Smooth muscle cell (in vitro differentiated cells): Measurements from ENCODE around the gene SCFD2. TPM values are rescaled to one million over a fixed set of nuclear protein-coding genes. Genes with fewer than 3 reads are reported as not detected.

Experiments
- DNase-seq: peaks from one replicate; lab custom pipeline; 2025; ENCODE audit not compliant: unreplicated experiment; lab: John Stamatoyannopoulos, UW
- H2AFZ ChIP-seq: fragments of 200-600 bp; sonication (generic); 2 replicates; pipeline ENCODE4 v1.6.0; 2016; ENCODE audit warnings: antibody characterized with exemption, low read depth, mild to moderate bottlenecking
- H3F3A ChIP-seq: fragments of 200-600 bp; sonication (generic); 2 replicates; pipeline ENCODE4 v1.6.0; 2017; ENCODE audit warnings: antibody characterized with exemption, low read depth
- H3K27ac ChIP-seq: fragments of 200-600 bp; sonication (generic); 2 replicates; pipeline ENCODE4 v1.5.1; 2016; ENCODE audit warnings: low read depth, mild to moderate bottlenecking
- H3K27me3 ChIP-seq: fragments of 200-600 bp; sonication (generic); 2 replicates; pipeline ENCODE4 v1.6.1; 2016; ENCODE audit warnings: low read depth, mild to moderate bottlenecking
- H3K36me3 ChIP-seq: fragments of 200-600 bp; sonication (generic); 2 replicates; pipeline ENCODE4 v1.5.1; 2016; ENCODE audit warnings: low read depth
- H3K4me1 ChIP-seq: fragments of 200-600 bp; sonication (generic); 2 replicates; pipeline ENCODE4 v1.5.1; 2016; ENCODE audit warnings: low read depth
- H3K4me2 ChIP-seq: fragments of 200-600 bp; sonication (generic); 2 replicates; pipeline ENCODE4 v1.6.0; 2016; ENCODE audit warnings: mild to moderate bottlenecking
- H3K4me3 ChIP-seq: fragments of 200-600 bp; sonication (generic); 2 replicates; pipeline ENCODE4 v1.5.1; 2016; ENCODE audit warnings: mild to moderate bottlenecking
- H3K79me2 ChIP-seq: fragments of 200-600 bp; sonication (generic); 2 replicates; pipeline ENCODE4 v1.6.0; 2016; ENCODE audit warnings: low read depth, mild to moderate bottlenecking
- H3K9ac ChIP-seq: fragments of 200-600 bp; sonication (generic); 2 replicates; pipeline ENCODE4 v1.6.0; 2016; ENCODE audit warnings: low read depth
- H3K9me3 ChIP-seq: fragments of 200-600 bp; sonication (generic); replicated peaks from 2 replicates; pipeline ENCODE4 v1.5.1; 2016; ENCODE audit warnings: low read depth
- H4K20me1 ChIP-seq: fragments of 200-600 bp; sonication (generic); 2 replicates; pipeline ENCODE4 v1.6.0; 2016; ENCODE audit warnings: low read depth
- CTCF ChIP-seq: fragments of 200-600 bp; sonication (generic); IDR thresholded peaks from 2 replicates; pipeline ENCODE4 v1.5.1; 2017; ENCODE audit warnings: borderline replicate concordance, mild to moderate bottlenecking, antibody characterized with exemption; ENCODE audit not compliant: insufficient read depth, poor library complexity, severe bottlenecking
- whole genome bisulfite sequencing: methylation state at CpG from one replicate; pipeline ENCODE4 v1.1.7; 2016; ENCODE audit warnings: low lambda C conversion rate; 5-methylcytosine and 5-hydroxymethylcytosine counted together
- polyA plus RNA-seq: library from polyadenylated mRNA; unstranded; fragments of >200 nt; fragmentation: Nextera tagmentation; extraction: Ambion mirVana; gene quantifications from 2 replicates; pipeline ENCODE4 v1.2.1, GENCODE V29; 2016
- total RNA-seq: library from RNA; depleted of rRNA; stranded (reverse); fragments of >200 nt; gene quantifications from 2 replicates; pipeline ENCODE4 v1.2.3, GENCODE V29; 2014

Gene SCFD2
- total and polyA plus RNA-seq, 2 experiments from 2014 or later, result 7.8 to 11.4 TPM

DNA sequence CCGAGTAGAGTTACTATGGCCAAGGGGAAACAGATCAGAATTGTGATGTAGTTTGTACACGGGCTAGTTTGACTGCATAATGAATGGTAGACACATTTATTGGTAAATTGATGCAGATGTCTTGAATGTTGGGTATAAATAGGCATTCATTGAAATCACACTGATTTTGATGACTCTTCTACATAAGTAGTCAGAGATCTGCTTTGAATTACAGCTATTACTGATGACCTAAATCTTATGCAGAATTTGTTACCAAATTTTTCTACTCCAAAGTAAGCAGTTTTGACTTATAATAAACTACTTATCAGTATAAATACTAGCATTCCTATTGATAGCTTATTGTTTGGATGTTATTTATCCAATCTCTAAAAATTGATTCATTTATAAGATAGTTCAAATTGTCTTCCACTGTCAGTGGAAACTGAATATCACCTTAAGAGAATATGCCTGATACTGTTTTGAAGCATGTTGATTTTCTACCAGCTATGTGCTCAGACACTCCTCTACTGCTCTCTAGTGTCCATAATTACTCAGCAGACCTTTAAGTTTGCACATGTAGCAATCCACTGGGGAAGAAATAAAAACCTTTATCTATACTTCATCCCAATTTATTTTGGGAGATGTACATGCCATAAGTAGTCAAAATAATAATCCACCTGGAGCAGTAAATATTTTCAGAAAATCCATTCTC, 383.5 kb downstream of the SCFD2 start:
- no peak overlapping the region for H3K9ac ChIP-seq
- H3K27ac ChIP-seq, result no peak overlapping the region
- no peaks in the 10 kb centered on the region for H3F3A ChIP-seq
- H2AFZ ChIP-seq, result no peak overlapping the region
- H4K20me1 ChIP-seq, result no peaks in the 10 kb centered on the region
- no peak for DNase-seq
- H3K4me2 ChIP-seq, result no peak overlapping the region
- 72% methylated on average over 2 of the region's 2 CpGs for WGBS
- H3K27me3 ChIP-seq, result no peaks in the 10 kb centered on the region
- peak; percentile 81 for TF ChIP-seq CTCF
- no peaks in the 10 kb centered on the region for H3K79me2 ChIP-seq
- no peaks in the 10 kb centered on the region for H3K36me3 ChIP-seq
- peaks cover 4% of the 10 kb centered on the region for H3K4me1 ChIP-seq
- no peaks in the 10 kb centered on the region for H3K9me3 ChIP-seq
- H3K4me3 ChIP-seq, result no peak overlapping the region

DNA sequence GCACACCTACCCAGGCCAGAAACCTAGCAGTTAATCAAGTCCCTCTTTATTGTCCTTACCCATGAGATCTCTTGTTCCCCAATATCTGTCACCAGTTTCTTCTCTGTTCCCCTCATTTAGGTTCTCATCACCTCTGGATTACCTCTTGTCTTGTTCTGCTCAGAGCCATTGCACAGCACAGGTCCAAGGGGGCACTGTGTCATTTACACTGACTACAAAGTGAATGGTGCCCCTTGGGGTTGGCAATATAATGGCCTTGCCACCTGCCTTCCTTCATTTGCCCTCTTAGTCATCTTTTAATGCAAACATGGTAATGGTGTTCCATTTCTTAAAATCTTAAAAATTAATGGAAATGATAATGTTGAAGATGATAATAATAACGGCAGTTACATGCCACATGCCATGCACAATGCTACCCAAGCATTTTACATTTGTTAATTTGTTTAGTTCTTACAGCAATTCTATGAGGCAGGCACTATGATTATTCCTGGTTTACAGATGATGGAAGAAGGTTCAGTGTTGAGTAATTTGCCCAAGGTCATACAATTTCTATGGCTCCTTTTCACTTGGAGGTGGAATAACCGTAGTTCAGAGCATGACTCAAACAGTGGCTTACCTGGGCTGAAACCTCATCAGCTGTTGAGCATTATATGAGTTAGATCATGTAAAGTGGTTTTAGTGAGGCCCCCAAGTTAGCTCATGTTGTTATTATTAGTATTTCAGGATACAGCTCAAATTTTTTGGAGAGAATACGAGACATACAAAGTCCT, 385.9 kb downstream of the SCFD2 start:
- no peak for DNase-seq
- Histone ChIP-seq H3K4me3 (no peak overlapping the region), H3K36me3 (no peaks in the 10 kb centered on the region), H3K27me3 (no peaks in the 10 kb centered on the region), H3K9me3 (no peaks in the 10 kb centered on the region), H2AFZ (no peak overlapping the region), H3K79me2 (no peaks in the 10 kb centered on the region), H3K4me2 (no peak overlapping the region), H3F3A (no peaks in the 10 kb centered on the region), H3K27ac (no peak overlapping the region), H3K9ac (no peak overlapping the region), H3K4me1 (peaks cover 4% of the 10 kb centered on the region), H4K20me1 (no peaks in the 10 kb centered on the region)
- TF ChIP-seq CTCF, result no peak
- 83% methylated on average over 3 of the region's 3 CpGs for WGBS

DNA sequence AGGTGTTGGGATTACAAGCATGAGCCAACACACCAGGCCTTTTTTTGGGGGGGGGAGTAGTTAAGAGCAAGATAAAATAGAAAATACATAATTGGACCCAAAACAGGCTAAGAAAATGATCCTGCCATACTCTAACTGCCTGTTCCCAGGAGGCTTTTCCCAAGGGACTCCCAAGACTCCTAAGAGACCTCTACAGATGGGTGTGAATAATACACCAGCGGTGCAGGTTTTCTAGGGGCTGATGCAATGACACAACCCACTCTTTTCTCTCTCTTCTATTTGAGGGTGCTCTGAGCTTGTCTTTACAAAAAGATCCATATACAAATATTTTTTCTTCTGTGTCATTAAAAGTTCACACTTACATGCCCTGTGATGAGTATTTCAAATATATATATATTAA, 386.8 kb downstream of the SCFD2 start:
- DNase-seq, result no peak
- Histone ChIP-seq H3K9ac (no peak overlapping the region), H3K27ac (no peak overlapping the region), H3K36me3 (no peaks in the 10 kb centered on the region), H2AFZ (no peak overlapping the region), H3F3A (no peaks in the 10 kb centered on the region), H3K79me2 (no peaks in the 10 kb centered on the region), H3K27me3 (no peaks in the 10 kb centered on the region), H3K4me1 (no peaks in the 10 kb centered on the region), H3K4me3 (no peak overlapping the region), H4K20me1 (no peaks in the 10 kb centered on the region), H3K4me2 (no peak overlapping the region), H3K9me3 (no peaks in the 10 kb centered on the region)
- WGBS, result 35% methylated on average over 1 of the region's 1 CpG
- no peak for TF ChIP-seq CTCF
